ENCODE data around the gene RIN1.

GRCh38 chr11:66312549-66313320, 23.5 kb downstream of the RIN1 start:
- TF ChIP-seq, protein P1, sequence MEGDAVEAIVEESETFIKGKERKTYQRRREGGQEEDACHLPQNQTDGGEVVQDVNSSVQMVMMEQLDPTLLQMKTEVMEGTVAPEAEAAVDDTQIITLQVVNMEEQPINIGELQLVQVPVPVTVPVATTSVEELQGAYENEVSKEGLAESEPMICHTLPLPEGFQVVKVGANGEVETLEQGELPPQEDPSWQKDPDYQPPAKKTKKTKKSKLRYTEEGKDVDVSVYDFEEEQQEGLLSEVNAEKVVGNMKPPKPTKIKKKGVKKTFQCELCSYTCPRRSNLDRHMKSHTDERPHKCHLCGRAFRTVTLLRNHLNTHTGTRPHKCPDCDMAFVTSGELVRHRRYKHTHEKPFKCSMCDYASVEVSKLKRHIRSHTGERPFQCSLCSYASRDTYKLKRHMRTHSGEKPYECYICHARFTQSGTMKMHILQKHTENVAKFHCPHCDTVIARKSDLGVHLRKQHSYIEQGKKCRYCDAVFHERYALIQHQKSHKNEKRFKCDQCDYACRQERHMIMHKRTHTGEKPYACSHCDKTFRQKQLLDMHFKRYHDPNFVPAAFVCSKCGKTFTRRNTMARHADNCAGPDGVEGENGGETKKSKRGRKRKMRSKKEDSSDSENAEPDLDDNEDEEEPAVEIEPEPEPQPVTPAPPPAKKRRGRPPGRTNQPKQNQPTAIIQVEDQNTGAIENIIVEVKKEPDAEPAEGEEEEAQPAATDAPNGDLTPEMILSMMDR (IDR thresholded peaks at IDR 0.05), result peak in 1 of 4 experiments; percentile 7
- TF ChIP-seq POLR2A (IDR thresholded peaks at IDR 0.05) (peak; percentile 45 to 57), POLR2AphosphoS5 (IDR thresholded peaks at IDR 0.05) (peak; percentile 29)
